Stimulated activated CD4-positive, alpha-beta T cell treated with anti-CD3 and anti-CD28 coated beads, Interleukin-4, amount 100 ng/mL, for 48 hours (primary cell): Measurements from ENCODE around the gene TMEM108.

Source experiments
- DNase-seq, 2 donors: peaks; one replicate each; pipeline ENCODE4 v3.0.0-alpha.2; 2020; ENCODE audit warnings: low read depth in 2 of 2

TMEM108 gene

GRCh38 chr3:133117342-133117741 is 79.2 kb downstream of the TMEM108 start:
- DNase-seq = no peak

GRCh38 chr3:133119176-133119575 is 81.0 kb downstream of the TMEM108 start:
- DNase-seq = no peak

GRCh38 chr3:133121450-133121849 is 83.3 kb downstream of the TMEM108 start:
- DNase-seq = no peak

GRCh38 chr3:133123636-133124035 is 85.4 kb downstream of the TMEM108 start:
- DNase-seq = no peak

- DNase-seq = no peak
These were observed 86.3 kb downstream of the TMEM108 start for GRCh38 chr3:133124511-133124910.

- no peak for DNase-seq
These were observed 87.0 kb downstream of the TMEM108 start for GRCh38 chr3:133125171-133125570.

GRCh38 chr3:133125802-133126201 is 87.6 kb downstream of the TMEM108 start:
- DNase-seq = no peak

GRCh38 chr3:133127381-133127780 is 89.2 kb downstream of the TMEM108 start:
- no peak for DNase-seq

- DNase-seq = no peak
These were observed 92.0 kb downstream of the TMEM108 start for GRCh38 chr3:133130168-133130567.

- no peak for DNase-seq
These were observed 97.1 kb downstream of the TMEM108 start for GRCh38 chr3:133135306-133135705.

GRCh38 chr3:133136114-133137041 is 98.2 kb downstream of the TMEM108 start:
- no peak for DNase-seq

- no peak for DNase-seq
These were observed 99.1 kb downstream of the TMEM108 start for GRCh38 chr3:133137042-133137996.

GRCh38 chr3:133138017-133138416 is 99.8 kb downstream of the TMEM108 start:
- DNase-seq = no peak

GRCh38 chr3:133152056-133152455 is 113.9 kb downstream of the TMEM108 start:
- DNase-seq = no peak

GRCh38 chr3:133152681-133153220 is 114.6 kb downstream of the TMEM108 start:
- DNase-seq = no peak

GRCh38 chr3:133153382-133153781 is 115.2 kb downstream of the TMEM108 start:
- DNase-seq = no peak

- DNase-seq = no peak
These were observed 119.5 kb downstream of the TMEM108 start for GRCh38 chr3:133157716-133158115.

GRCh38 chr3:133158686-133159085 is 120.5 kb downstream of the TMEM108 start:
- DNase-seq = no peak

GRCh38 chr3:133159498-133160475 is 121.6 kb downstream of the TMEM108 start:
- DNase-seq = no peak

- DNase-seq = no peak
These were observed 123.5 kb downstream of the TMEM108 start for GRCh38 chr3:133161656-133162055.

- DNase-seq = no peak
These were observed 124.1 kb downstream of the TMEM108 start for GRCh38 chr3:133162265-133162664.
